ENCODE data around the gene FBXL22.
"Not testable (repeated sequence)": the region's sequence is repeated elsewhere in the genome, so short reads cannot be mapped to it uniquely, and the experiment has no call there.

The FBXL22 gene

GRCh38 chr15:63617627-63618026, 20.4 kb downstream of the FBXL22 start:
- DNase-seq, result not testable (repeated sequence)

- not testable (repeated sequence) for DNase-seq
Measured at GRCh38 chr15:63620760-63621159, 23.6 kb downstream of the FBXL22 start.

GRCh38 chr15:63623232-63623969, 26.2 kb downstream of the FBXL22 start:
- no peak for DNase-seq

- DNase-seq, result no peak
Measured at GRCh38 chr15:63626955-63627354, 29.8 kb downstream of the FBXL22 start.

- no peak for DNase-seq
Measured at GRCh38 chr15:63628123-63628822, 31.1 kb downstream of the FBXL22 start.

GRCh38 chr15:63630036-63630751, 33.0 kb downstream of the FBXL22 start:
- DNase-seq, result no peak

GRCh38 chr15:63633312-63633711, 36.1 kb downstream of the FBXL22 start:
- DNase-seq, result no peak

GRCh38 chr15:63634154-63634553, 37.0 kb downstream of the FBXL22 start:
- no peak for DNase-seq

GRCh38 chr15:63636518-63637061, 39.4 kb downstream of the FBXL22 start:
- DNase-seq, result no peak

GRCh38 chr15:63638839-63639238, 41.7 kb downstream of the FBXL22 start:
- no peak for DNase-seq

GRCh38 chr15:63640146-63640545, 43.0 kb downstream of the FBXL22 start:
- no peak for DNase-seq
